HG02798 (cell line): Measurements from ENCODE around the gene ATOH1.

Source experiments
- ATAC-seq: cut with Tn5 transposase; IDR thresholded peaks from one replicate; pipeline ENCODE4 v1.9.1; 2021; ENCODE audit warnings: mild to moderate bottlenecking; ENCODE audit not compliant: unreplicated experiment, poor library complexity

Gene ATOH1

GRCh38 chr4:93828332-93828994 lies at the start of gene ATOH1:
Gene ATOH1 (plus strand): TSS chr4:93828753. CDS start chr4:93828927, 174 bp downstream.
- ATAC-seq, result peak; percentile 33

GRCh38 chr4:93779228-93779627 lies 49.3 kb upstream of the ATOH1 start:
- no peak for ATAC-seq

- ATAC-seq, result no peak
Measured at GRCh38 chr4:93780080-93780479, 48.5 kb upstream of the ATOH1 start.

GRCh38 chr4:93781198-93781597 lies 47.4 kb upstream of the ATOH1 start:
- no peak for ATAC-seq

- ATAC-seq, result no peak
Measured at GRCh38 chr4:93786149-93786548, 42.4 kb upstream of the ATOH1 start.

- peak; percentile 51 for ATAC-seq
Measured at GRCh38 chr4:93788712-93789111, 39.8 kb upstream of the ATOH1 start.

- ATAC-seq, result peak; percentile 83
Measured at GRCh38 chr4:93791570-93792195, 36.9 kb upstream of the ATOH1 start.

GRCh38 chr4:93802045-93802444 lies 26.5 kb upstream of the ATOH1 start:
- no peak for ATAC-seq

- ATAC-seq, result no peak
Measured at GRCh38 chr4:93809773-93810172, 18.8 kb upstream of the ATOH1 start.

GRCh38 chr4:93810340-93810992 lies 18.1 kb upstream of the ATOH1 start:
- ATAC-seq, result no peak

GRCh38 chr4:93813092-93813491 lies 15.5 kb upstream of the ATOH1 start:
- ATAC-seq, result no peak

- no peak for ATAC-seq
Measured at GRCh38 chr4:93814141-93814540, 14.4 kb upstream of the ATOH1 start.

GRCh38 chr4:93814722-93815121 lies 13.8 kb upstream of the ATOH1 start:
- no peak for ATAC-seq

GRCh38 chr4:93825551-93826216 lies 2.9 kb upstream of the ATOH1 start:
- no peak for ATAC-seq

- ATAC-seq, result no peak
Measured at GRCh38 chr4:93827272-93827947, 1.1 kb upstream of the ATOH1 start.

GRCh38 chr4:93828995-93829819 lies 654 bp downstream of the ATOH1 start:
- ATAC-seq, result no peak

- ATAC-seq, result no peak
Measured at GRCh38 chr4:93829820-93830687, 1.5 kb downstream of the ATOH1 start.

GRCh38 chr4:93831716-93832496 lies 3.4 kb downstream of the ATOH1 start:
- ATAC-seq, result no peak
